AG08395 (cell line): ENCODE results near the gene CHRNE.
A peak's percentile ranks its signal among the peaks of the same experiment; 100 is the strongest.

Experiments
- DNase-seq: peaks from one replicate; pipeline ENCODE4 v3.0.0; 2012; ENCODE audit warnings: mixed read lengths, low spot score

CHRNE gene

DNA sequence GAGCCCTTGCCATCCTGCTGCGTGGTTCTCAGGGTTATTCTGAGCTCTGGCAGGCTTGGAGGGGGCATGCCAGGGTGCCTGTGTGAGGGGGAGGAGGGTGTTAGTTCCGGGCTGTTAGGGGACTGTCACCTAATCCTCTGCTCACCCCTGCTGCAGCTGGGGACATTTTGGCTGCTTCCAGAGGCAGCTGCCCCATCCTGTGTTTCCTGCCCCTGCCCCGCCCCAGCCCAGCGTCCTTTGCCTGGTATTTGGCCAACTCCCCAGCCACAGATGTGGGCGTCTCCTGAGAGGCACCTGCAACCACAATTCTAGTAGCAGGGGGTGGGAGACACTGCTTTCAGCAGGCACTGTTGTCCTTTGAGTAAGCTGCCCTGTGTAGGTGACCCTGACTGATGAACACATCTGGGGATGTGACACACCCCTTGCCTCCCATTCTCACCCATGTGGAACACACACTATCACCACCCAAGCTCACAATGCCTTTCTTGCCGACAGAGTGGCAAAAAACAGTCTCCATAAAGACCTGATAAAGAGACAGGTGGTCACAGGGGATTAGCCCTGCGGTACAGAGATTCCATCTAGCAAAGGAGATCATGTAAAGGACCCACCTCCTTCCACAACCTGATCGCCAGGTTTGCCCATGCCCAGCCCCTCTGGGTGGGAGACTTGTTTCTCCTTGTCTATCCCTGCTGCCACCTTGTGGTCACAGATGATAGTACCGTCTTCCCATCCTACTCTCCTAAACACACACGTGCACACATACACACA, at the start of gene CHRNE:
Gene CHRNE (minus strand): TSS at position 48 of the 768 bp plus-strand sequence. CDS start 35 bp downstream, at position 13.
- peak; percentile 43 for DNase-seq

DNA sequence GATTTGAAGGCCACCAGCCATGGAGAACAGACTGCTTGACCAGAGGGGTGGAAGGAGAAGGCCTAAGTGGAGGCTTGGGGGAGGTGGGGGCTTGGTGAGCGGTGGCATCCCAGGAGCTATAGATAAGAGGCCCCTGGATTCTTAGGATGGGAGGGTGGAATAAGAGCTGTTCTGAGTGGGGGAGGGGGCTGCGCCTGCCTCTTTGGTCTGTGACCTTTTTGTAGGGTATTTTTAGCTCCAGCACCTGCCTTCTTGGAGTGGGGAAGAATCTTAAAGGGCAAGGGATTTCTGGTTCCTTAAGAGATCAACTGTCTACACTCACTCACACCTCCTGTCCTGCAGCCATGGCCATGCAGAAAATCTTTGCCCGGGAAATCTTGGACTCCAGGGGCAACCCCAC, 48.6 kb upstream of the CHRNE start:
- no peak for DNase-seq

DNA sequence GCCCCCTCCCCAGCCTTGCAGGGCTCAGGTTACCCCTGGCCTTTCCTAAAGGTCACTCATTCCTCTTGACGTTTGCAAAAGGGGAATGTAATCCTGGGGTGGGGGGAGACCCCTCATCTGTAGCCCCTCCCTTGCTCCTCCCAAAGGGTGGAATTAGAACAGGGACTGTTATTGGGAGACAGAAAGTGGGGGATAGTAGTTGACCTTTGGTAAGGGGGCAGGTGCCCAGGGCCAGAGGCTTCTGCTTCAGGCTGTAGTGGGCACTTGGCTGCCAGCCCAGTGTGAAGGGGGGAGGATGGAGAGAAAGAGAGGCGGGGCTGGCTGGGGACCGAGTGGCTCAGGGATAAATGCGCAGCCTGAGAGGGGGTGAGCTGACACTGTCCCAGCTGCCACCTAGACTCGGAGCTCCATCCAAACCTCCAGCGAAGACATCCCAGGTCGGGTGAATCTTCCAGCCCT, 47.9 kb upstream of the CHRNE start, which contains the start of gene ENO3:
Gene ENO3 (plus strand): TSS at position 374 of the 459 bp plus-strand sequence. CDS start 711 bp downstream, outside the sequence.
- no peak for DNase-seq

DNA sequence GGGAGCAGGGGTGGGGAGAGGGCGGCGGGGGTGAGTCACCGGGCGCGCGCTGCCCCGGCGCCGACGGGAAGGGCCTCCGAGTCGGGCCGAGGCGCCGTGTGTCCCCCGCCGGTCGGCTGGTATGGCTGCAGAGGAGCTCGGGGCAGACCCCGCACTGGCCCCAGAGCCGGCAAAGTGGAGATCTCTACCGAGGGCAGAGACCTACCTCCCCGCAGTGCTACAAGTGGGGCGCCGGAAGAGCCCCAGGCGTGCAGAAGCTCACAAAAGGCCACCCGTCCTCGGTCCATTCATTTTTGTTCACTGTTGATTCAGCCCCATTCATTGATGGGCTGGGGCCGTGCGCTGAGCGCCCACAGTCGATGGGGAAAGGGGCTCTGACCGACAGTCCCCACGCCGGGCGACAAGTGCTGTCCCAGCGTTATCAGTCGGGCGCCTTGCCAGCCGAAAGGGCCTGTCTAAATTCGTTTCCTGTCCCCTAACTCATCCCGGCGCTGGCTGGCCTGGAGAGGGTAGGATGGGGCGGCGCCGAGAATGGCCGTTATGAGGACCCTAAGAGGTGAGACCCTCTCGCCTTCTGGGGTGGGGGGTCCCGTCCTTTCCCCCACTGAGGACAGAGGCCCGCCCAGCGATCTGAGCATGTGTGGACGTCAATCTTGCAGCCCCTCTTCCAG, 47.3 kb upstream of the CHRNE start:
- DNase-seq = peak; percentile 60

DNA sequence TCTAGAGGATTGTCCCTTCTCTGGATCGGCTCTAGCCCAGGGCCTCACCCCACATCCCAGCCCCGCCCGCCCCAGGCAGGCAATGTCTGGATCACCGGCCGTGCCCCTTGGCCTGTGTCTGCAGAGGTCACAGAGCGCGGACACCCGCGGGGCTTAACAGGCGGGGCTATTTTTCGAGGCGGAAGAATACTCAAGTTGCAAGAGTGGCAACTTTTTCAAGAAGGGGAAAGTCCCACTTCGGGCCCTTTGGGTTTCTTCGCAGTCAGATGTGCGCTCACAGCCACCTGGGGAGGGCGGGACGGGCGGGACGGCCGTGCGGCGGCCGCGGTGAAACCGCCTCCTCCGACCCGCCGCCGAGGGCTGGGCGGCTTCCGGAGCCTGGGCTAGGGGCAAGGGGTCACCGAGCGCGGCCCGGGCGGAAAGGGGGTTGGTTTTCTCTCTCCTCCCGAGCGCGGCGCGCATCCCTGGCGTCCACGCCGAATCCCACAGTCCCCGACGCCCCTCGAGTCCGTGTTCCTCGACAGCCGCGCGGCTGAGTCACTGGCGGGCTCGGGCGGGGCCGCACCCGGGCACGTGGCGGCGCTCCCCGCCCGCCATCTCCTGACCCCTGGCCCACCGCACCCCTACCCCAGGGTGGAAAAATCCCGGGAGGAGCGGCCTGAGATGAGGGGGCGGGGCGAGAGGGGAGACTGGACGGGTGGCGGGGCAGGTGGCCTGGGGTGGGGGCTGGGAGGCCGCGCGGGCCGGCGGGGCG, 46.6 kb upstream of the CHRNE start:
- peak; percentile 20 for DNase-seq

DNA sequence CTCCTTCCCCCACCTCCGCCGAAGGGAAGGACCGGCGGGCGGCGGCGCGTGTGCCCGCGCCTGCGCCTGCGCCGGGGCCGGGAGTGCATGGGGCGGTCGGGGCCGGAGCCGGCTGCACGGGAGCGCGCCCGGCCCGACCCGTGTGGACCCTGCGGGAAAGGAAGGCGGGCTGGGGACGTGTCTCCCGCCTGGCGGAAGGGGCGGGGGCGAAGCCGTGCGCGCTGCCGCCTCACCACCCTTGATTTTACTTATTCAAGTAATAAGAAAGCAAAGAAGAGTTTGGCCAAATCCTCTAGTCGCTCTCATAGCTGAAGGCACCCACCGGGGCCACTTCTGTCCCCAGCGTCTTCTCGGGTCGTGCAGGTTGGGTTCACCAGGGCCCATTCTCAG, 46.0 kb upstream of the CHRNE start:
- DNase-seq = peak; percentile 95

DNA sequence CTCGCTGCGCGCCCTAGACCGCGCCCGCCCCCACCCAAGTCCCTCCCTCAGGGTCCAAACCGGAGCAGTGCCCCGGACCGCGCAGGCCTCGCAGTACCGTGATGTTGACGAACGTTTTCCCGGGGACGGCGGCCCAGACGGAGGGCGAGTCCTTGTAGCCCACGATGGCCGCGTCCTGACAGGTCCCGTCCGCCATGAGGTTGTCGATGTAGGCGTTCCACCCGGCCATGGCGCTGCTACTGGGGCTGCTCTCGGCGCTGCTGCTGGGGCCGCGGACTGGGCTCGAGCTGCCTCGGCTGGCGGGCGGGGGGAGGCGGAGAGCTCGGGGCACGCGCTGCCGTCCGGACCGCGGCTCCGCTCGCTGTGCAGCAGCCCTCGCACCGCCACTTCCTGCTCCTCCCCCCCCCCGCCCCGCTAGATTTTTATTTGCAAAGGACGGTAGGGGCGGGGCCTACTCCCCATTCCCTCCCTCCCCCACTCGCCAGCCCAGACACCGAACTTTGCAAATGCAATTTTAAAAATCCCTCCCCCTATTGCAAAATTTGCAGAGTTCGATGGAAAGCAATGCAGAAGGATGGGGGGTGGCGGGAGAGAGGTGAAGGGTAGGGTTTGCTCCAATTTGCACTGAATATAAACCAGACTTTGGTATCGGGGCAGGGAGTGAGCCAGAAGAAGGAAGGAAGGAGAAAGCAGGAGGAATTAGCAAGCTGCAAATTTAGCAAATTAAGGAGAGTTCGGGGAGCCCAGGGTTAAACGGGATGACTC, 45.5 kb upstream of the CHRNE start, which contains the start of gene PFN1:
Gene PFN1 (minus strand): TSS at position 365 of the 765 bp plus-strand sequence. CDS start 136 bp downstream, at position 229.
- DNase-seq = peak; percentile 91

DNA sequence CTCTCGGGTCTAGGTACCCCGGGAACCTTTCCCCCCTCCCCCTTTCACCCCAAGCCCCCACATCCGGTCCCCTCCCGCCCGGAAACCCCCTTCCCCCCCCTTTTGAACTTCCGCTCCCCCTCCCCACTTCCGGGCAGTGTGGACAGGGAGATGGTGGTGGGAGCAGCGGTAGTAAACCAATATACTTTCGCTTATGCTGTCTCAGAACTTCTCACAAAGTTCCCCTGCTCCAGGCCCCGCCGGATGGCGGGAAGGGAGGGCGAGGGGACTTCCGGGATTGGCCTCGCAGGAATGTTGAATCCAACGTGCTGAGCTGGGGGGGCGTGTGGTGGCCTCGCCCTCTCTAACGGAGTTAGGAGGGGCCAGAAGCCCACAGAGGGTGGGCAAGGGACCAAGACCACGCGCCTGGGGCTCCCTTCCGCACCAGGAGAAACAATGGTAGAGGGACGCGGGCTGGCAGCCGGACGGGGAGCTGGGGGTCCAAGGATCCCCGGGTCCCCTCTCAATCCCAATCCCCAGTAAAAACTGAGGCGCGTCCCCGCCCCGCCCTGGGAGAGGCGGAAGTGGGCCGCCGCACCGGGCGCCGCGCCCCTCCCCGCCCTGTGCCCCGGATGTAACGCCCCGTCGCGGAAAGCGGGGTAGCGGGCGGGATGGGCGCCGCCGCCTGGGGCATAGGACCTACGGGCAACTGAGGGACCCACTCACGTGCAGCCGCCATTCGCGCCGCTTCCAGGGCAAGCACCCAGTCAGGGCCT, 44.7 kb upstream of the CHRNE start:
- DNase-seq = peak; percentile 40

DNA sequence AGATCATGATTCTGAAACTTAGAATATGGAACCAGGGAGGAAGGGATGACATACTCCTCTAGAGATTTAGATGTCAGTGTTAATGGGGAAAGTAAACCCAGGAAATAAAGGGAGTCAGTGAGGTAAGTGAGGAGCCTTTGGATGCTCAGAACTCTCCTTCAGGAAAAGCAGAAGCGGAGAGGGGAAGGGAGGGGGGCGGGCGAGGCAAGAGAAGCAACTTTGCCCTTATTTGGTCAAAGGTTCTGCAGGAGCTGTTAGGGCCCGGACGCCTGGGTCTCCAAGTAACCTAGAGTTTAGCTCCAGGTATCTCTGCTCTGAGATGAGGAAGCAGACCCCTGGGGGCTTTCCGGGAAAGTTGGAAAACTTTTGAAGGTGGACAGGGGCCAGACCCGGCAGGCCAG, 44.1 kb upstream of the CHRNE start:
- DNase-seq = no peak

DNA sequence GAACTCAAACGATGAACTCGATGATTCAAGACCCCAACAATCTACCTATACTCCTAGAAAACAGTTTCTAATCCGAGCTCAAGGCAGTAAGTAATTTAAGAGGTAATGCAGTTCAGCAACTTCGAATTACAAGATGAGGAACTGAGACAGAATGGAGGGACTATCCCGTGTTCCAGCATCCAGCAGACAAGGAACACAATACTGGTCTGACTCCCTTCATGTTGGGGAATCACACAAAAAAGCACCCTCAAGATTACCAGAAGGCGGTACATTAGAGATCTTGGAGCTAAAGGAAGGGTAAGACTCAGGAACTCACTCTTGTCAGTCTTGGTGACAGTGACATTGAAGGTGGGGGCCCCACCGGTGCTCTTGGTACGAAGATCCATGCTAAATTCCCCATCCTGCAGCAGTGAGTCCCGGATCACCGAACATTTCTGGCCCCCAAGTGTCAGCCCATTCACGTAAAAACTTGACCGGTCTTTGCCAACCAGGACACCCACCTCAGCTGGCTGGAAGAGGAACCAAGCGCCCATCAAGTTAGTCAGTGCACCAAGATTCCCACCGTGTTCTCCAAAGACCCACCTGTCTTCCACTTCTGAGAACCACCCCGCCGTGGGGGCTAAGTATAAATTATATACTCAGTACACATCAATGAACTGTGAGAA, 43.5 kb upstream of the CHRNE start:
- no peak for DNase-seq

DNA sequence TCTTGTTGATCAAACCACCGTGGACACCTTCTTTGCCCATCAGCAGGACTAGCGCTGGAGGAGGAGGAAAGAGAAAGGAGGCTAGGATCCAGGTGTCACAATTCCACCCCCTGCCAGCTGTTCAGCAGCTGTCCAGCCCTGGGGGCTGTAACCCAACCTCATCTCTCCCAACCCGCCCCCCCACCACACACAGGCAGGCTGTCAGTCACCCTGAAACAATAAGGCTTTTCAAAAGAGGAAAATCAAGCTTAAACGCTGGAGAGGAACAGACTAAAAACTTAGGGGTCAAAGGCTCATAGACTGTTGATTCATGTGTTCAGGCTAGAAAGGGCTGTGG, 43.0 kb upstream of the CHRNE start:
- no peak for DNase-seq

DNA sequence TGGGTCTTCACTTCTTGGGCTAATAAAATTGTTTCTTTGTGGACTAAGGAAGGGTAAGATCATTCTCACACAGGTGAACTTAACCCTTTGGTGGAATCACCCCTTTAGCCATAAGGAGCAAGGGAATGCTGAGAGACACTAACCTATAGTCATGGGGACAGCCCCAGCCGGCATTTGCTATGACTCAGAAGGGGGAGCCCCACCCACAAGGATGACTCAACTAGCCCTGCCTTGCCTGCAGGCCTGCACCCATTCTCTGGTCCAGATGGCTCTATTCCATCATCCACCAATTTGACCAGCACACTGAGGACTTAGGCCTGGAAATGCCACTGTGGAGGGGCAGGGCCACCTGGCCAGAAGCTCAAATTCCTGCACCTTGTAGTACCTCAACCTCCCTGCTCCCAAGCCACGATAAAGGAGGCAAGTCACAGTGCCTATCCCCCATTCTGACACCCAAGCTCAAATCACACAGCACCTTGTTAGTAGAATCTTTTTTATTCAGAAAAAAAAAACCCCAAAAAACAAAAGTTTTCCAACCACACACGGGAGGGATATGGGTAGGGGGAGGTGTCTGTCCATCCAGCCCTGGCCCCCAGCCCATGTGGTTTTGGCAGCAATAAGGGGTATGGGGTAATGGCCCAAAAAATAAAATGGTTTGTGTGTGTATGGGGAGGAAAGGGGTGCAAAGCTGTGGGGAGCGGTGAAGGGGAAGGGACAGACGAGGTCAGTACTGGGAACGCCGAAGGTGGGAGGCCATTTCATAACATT, 42.5 kb upstream of the CHRNE start:
- DNase-seq = peak; percentile 94

DNA sequence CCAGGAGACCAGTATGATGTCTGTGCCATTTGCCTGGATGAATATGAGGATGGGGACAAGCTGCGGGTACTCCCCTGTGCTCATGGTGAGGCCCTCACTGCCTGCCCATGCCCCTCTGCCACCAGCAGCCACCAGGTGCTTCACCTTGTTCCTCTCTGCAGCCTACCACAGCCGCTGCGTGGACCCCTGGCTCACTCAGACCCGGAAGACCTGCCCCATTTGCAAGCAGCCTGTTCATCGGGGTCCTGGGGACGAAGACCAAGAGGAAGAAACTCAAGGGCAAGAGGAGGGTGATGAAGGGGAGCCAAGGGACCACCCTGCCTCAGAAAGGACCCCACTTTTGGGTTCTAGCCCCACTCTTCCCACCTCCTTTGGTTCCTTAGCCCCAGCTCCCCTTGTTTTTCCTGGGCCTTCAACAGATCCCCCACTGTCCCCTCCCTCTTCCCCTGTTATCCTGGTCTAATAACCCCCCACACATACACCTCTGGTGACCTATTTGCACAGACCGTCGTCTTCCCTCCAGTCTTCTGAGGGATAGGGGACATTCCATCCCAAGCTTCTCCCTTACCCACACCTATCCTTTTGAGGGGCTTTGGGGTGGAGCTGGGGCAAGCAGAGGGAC, 41.8 kb upstream of the CHRNE start:
- no peak for DNase-seq

DNA sequence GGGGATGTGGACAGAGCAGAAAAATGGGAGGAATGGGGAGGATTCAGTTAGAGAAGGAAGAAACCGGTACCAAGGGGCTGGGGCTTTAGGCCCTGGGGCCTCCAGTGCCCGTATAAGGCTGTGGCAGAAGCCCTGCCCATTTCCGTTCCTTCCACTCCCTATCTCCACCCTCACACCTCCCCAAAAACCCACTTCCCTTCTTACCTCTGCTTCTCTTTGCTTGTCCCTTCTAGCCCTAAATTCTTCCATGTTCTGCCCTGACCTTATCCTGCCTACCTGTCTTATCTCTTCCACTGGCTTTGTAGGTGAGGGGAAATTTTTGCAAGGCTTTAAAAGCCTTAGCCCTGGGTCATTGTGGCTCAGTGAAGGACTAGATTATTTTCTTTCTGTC, 41.3 kb upstream of the CHRNE start:
- no peak for DNase-seq

DNA sequence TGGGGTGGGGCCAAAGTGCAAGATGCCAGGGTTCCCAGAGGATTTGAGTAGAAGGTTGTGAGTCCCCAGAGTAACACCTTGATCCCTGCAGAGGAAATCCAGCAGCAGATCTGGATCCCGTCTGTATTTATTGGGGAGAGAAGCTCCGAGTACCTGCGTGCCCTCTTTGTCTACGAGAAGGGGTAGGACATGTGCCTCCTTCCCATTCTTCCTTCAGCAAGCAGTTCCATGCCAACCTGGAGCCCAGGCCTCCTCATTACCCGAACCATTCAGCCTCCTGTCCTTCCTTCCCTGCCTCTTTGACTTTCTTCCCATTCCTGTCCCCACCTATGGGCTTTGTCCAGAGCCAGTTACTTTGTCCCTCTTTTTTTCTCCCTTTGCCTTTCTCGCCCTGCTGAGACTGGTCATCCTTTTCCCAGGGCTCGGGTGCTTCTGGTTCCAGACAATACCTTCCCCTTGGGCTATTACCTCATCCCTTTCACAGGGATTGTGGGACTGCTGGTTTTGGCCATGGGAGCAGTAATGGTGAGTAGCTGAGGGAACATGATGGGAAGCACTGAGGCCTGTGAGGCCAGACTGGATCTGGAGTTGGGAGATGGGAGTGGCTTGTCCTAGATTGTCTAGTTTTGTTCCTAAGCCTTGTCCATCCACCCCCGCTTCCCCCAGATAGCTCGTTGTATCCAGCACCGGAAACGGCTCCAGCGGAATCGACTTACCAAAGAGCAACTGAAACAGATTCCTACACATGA, 40.0 kb upstream of the CHRNE start:
- no peak for DNase-seq

DNA sequence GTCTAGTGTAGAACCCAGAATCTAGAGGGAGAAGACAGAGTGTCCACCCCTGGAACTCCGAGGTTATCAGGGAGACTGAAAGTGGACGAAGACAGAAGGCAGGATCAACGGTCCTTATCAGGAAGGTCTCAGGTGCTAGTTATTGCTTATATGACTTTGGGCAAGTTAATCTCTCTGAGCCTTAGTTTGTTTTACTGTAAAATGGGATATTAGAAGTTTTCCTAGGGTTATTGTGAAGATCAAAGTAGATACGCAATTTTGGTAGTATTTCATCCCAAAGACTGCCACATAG, 38.4 kb upstream of the CHRNE start:
- DNase-seq = no peak

DNA sequence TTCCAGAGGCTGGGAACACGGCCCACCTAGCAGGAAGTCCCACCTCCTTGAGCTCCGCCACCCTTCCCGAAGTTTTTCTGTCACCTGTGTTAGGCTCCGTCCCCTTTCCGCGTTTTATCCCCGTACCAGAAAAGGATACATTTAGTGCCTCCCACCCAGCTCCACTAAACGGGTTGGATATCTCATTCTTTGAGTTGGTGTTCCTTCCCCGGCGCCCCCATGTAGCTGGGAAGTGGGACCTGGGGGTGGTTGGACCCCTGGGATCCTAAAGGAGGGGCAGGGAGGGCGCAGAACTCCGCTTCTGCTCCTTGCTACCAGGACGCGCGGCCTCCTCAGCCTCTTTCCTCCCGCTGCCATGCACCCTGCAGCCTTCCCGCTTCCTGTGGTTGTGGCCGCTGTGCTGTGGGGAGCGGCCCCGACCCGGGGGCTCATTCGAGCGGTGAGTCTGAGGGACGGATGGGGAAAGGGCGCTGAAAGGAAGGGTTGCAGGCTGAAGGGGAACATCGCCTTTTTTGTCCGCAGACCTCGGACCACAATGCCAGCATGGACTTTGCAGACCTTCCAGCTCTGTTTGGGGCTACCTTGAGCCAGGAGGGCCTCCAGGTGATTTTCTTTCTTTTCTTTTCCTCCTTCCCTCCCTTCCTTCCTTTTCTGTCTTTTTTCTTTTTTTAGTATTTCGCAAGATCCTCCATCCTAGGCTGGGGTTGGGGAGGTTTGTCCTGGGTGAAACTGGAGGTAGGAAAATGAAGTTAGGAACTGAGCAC, 37.8 kb upstream of the CHRNE start:
- DNase-seq = peak; percentile 77
